ENCODE results near the gene JCHAIN.

The JCHAIN gene

DNA sequence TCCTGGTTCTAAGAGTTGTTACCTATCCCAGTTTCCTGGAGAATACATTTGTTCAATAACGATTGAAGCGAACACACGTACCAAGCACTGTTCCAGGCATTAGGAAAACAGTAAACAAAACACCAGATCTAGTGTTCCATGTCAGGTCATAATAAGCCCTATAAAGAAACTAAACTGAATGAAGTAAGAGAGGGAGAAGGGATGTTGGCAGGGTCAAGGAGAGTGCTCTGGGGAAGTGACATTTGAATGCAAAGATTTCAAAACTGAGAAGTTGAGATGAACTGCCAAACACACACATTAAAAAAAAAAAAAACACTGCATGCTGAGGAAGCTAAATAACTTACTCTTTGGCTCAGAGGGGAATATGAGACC, 52.1 kb downstream of the JCHAIN start:
- Histone ChIP-seq H2BK120ac (ENCODE audit: low read depth, low read length) (no peak overlapping the region), H3K23ac (ENCODE audit: low read depth, low read length, poor library complexity) (no peak overlapping the region), H2AK5ac (ENCODE audit: low read depth, low read length) (no peak overlapping the region), H3K4ac (ENCODE audit: low read length) (no peak overlapping the region), H3K9me3 (replicated peaks in 1 of 2; ENCODE audit: control insufficient read depth in 2 of 2, insufficient read depth in 1 of 2, low read depth in 1 of 2, low read length in 2 of 2) (no peaks in the 10 kb centered on the region), H4K91ac (ENCODE audit: low read depth, low read length, poor library complexity) (no peak overlapping the region), H3K27ac (replicated peaks; ENCODE audit: low read length) (no peak overlapping the region), H2AFZ (ENCODE audit: low read length) (no peak overlapping the region), H2BK15ac (ENCODE audit: low read length) (no peak overlapping the region), H3K79me1 (ENCODE audit: low read depth, low read length) (no peaks in the 10 kb centered on the region), H3K4me2 (ENCODE audit: insufficient read depth, low read length, poor library complexity, severe bottlenecking) (no peak overlapping the region), H3K36me3 (replicated peaks in 1 of 2; ENCODE audit: control insufficient read depth in 2 of 2, insufficient read depth in 2 of 2, low read length in 2 of 2) (no peaks in the 10 kb centered on the region), H3K14ac (ENCODE audit: low read length) (no peak overlapping the region), H2BK5ac (ENCODE audit: low read length) (no peak overlapping the region), H2BK12ac (ENCODE audit: low read length) (no peak overlapping the region), H3K4me3 (ENCODE audit: low read length in 2 of 2) (no peak overlapping the region), H3K9ac (ENCODE audit: low read depth, low read length, poor library complexity) (no peak overlapping the region), H3K18ac (ENCODE audit: low read length) (no peak overlapping the region), H3K27me3 (ENCODE audit: control insufficient read depth in 3 of 3, insufficient read depth in 3 of 3, low read depth in 1 of 3, low read length in 3 of 3) (no peaks in the 10 kb centered on the region), H3K4me1 (ENCODE audit: control insufficient read depth in 2 of 2, insufficient read depth in 1 of 2, low read depth in 1 of 2, low read length in 2 of 2) (no peaks in the 10 kb centered on the region), H4K8ac (ENCODE audit: low read depth, low read length) (no peak overlapping the region)
- no peak for DNase-seq (ENCODE audit: low spot score)
- no CpG with 5 or more reads among the region's 3 CpGs for WGBS, 2 donors (ENCODE audit: extremely low coverage in 2 of 2, insufficient read length in 2 of 2, insufficient replicate concordance in 1 of 2)

DNA sequence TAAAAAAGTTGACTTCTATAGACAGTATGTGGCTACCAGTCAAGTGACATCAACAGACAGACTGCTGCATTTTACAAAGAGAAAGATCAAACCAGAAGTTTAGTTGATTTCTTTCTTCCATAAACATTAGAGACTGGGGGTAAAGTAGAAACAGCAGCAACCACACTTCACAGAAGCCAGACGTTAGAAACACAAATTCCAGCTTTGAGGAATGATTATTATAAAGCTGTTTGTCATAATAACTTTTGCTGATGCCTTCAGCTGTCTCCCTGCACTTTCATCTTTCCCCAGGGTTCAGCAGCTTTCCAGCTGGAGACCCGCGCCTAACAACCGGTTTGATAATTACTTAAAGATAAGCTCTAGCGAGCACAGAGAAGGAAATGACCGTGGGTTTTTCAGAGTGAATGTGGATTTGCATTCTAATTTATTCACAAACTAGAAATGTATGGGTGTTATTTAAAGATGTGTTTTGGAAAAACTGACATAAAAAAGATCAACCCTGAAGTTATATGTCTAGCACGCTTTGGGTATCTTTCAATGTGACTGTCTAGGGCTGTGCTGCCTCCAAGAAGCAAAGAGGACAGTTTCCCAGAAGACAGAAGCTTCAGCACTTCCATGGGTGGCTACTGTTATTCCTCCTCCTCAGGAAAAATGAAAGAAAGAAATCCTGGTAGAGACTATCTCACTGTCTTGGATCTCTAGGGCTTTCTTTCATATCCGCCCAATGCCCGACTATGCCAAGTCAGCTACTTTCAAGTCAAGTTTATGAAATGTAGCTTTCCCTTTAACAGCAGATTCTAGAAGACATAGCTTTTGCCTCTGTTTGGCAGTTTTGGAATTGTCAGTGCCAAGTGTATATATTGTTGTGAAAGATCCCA, 52.8 kb downstream of the JCHAIN start:
- Histone ChIP-seq H3K36me3 (replicated peaks in 1 of 2; ENCODE audit: control insufficient read depth in 2 of 2, insufficient read depth in 2 of 2, low read length in 2 of 2) (no peaks in the 10 kb centered on the region), H3K18ac (ENCODE audit: low read length) (no peak overlapping the region), H3K27ac (replicated peaks; ENCODE audit: low read length) (no peak overlapping the region), H3K4me3 (ENCODE audit: low read length in 2 of 2) (no peak overlapping the region), H4K91ac (ENCODE audit: low read depth, low read length, poor library complexity) (no peak overlapping the region), H3K27me3 (ENCODE audit: control insufficient read depth in 3 of 3, insufficient read depth in 3 of 3, low read depth in 1 of 3, low read length in 3 of 3) (no peaks in the 10 kb centered on the region), H3K9me3 (replicated peaks in 1 of 2; ENCODE audit: control insufficient read depth in 2 of 2, insufficient read depth in 1 of 2, low read depth in 1 of 2, low read length in 2 of 2) (no peaks in the 10 kb centered on the region), H3K4me2 (ENCODE audit: insufficient read depth, low read length, poor library complexity, severe bottlenecking) (no peak overlapping the region), H2AK5ac (ENCODE audit: low read depth, low read length) (no peak overlapping the region), H4K8ac (ENCODE audit: low read depth, low read length) (no peak overlapping the region), H3K4ac (ENCODE audit: low read length) (no peak overlapping the region), H3K4me1 (ENCODE audit: control insufficient read depth in 2 of 2, insufficient read depth in 1 of 2, low read depth in 1 of 2, low read length in 2 of 2) (no peaks in the 10 kb centered on the region), H2BK12ac (ENCODE audit: low read length) (no peak overlapping the region), H2BK120ac (ENCODE audit: low read depth, low read length) (no peak overlapping the region), H3K23ac (ENCODE audit: low read depth, low read length, poor library complexity) (no peak overlapping the region), H3K14ac (ENCODE audit: low read length) (no peak overlapping the region), H2BK5ac (ENCODE audit: low read length) (no peak overlapping the region), H3K9ac (ENCODE audit: low read depth, low read length, poor library complexity) (no peak overlapping the region), H2AFZ (ENCODE audit: low read length) (peak overlapping the region; percentile 61), H2BK15ac (ENCODE audit: low read length) (no peak overlapping the region), H3K79me1 (ENCODE audit: low read depth, low read length) (no peaks in the 10 kb centered on the region)
- no CpG with 5 or more reads among the region's 9 CpGs for WGBS, 2 donors (ENCODE audit: extremely low coverage in 2 of 2, insufficient read length in 2 of 2, insufficient replicate concordance in 1 of 2)
- DNase-seq (ENCODE audit: low spot score), result no peak

DNA sequence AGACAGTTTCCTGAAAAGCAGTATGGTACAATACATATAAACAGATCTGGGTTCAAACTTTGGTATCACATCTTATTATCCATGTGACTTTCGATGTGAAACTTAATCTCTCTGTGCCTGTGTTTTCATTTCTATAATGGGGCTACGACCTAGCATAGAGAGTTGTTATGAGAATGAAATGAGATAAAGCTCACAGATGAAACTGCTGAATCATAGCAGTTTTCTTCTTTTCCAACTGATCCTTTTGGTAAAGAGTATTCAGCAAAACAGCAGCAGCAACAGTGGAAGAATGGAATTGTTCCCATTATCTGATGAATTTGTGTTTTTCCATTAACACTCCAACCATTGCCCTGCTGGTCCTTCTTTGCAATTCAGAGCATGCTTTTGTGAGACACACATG, 58.0 kb downstream of the JCHAIN start:
- no CpG with 5 or more reads among the region's 2 CpGs for WGBS, 2 donors (ENCODE audit: extremely low coverage in 2 of 2, insufficient read length in 2 of 2, insufficient replicate concordance in 1 of 2)

DNA sequence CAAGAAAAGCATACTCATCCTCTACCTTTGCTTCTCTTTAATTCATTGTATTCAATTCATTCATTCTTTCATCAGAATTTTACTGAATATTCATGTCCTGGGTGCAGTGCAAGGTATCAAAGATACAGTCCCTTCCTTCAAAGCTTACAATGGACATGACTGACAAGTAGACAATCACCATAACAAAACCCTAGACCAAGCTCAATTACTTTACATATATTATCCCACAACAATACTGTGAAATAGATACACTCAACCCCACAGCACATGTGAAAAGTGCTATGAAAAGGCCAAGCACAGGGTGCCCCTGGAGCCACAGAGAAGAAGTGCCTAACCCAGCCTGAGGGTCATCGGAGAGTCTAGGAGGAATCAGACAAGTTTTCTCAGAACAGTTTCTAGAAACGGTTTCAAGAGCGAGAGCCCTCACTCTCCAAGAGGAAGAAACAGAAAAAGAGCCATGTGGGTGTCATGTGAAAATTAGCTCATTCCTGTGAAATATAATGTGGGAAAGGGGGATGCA, 58.9 kb downstream of the JCHAIN start:
- DNase-seq (ENCODE audit: low spot score), result no peak
- Histone ChIP-seq H3K27ac (replicated peaks; ENCODE audit: low read length) (no peak overlapping the region), H3K4me1 (ENCODE audit: control insufficient read depth in 2 of 2, insufficient read depth in 1 of 2, low read depth in 1 of 2, low read length in 2 of 2) (peaks cover 0 to 4% of the 10 kb centered on the region in 2 donors), H2AK5ac (ENCODE audit: low read depth, low read length) (no peak overlapping the region), H3K36me3 (replicated peaks in 1 of 2; ENCODE audit: control insufficient read depth in 2 of 2, insufficient read depth in 2 of 2, low read length in 2 of 2) (no peaks in the 10 kb centered on the region), H3K9me3 (replicated peaks in 1 of 2; ENCODE audit: control insufficient read depth in 2 of 2, insufficient read depth in 1 of 2, low read depth in 1 of 2, low read length in 2 of 2) (no peaks in the 10 kb centered on the region), H3K4me3 (ENCODE audit: low read length in 2 of 2) (no peak overlapping the region), H3K79me1 (ENCODE audit: low read depth, low read length) (no peaks in the 10 kb centered on the region), H3K23ac (ENCODE audit: low read depth, low read length, poor library complexity) (no peak overlapping the region), H3K18ac (ENCODE audit: low read length) (no peak overlapping the region), H2BK15ac (ENCODE audit: low read length) (no peak overlapping the region), H2BK120ac (ENCODE audit: low read depth, low read length) (no peak overlapping the region), H4K8ac (ENCODE audit: low read depth, low read length) (no peak overlapping the region), H3K9ac (ENCODE audit: low read depth, low read length, poor library complexity) (no peak overlapping the region), H3K4ac (ENCODE audit: low read length) (no peak overlapping the region), H2BK12ac (ENCODE audit: low read length) (no peak overlapping the region), H2AFZ (ENCODE audit: low read length) (no peak overlapping the region), H3K14ac (ENCODE audit: low read length) (no peak overlapping the region), H3K4me2 (ENCODE audit: insufficient read depth, low read length, poor library complexity, severe bottlenecking) (no peak overlapping the region), H3K27me3 (ENCODE audit: control insufficient read depth in 3 of 3, insufficient read depth in 3 of 3, low read depth in 1 of 3, low read length in 3 of 3) (no peaks in the 10 kb centered on the region), H2BK5ac (ENCODE audit: low read length) (no peak overlapping the region), H4K91ac (ENCODE audit: low read depth, low read length, poor library complexity) (no peak overlapping the region)
- WGBS, 2 donors (ENCODE audit: extremely low coverage in 2 of 2, insufficient read length in 2 of 2, insufficient replicate concordance in 1 of 2), result no CpG with 5 or more reads among the region's 3 CpGs

More for the DNA sequence above, 58.0 kb downstream of the JCHAIN start:
- H3K36me3 ChIP-seq (replicated peaks in 1 of 2; ENCODE audit: control insufficient read depth in 2 of 2, insufficient read depth in 2 of 2, low read length in 2 of 2), result no peaks in the 10 kb centered on the region
- no peaks in the 10 kb centered on the region for H3K9me3 ChIP-seq (replicated peaks in 1 of 2; ENCODE audit: control insufficient read depth in 2 of 2, insufficient read depth in 1 of 2, low read depth in 1 of 2, low read length in 2 of 2)
- H3K14ac ChIP-seq (ENCODE audit: low read length), result no peak overlapping the region
- no peak overlapping the region for H3K4me3 ChIP-seq (ENCODE audit: low read length in 2 of 2)
- no peak overlapping the region for H4K8ac ChIP-seq (ENCODE audit: low read depth, low read length)
- H3K9ac ChIP-seq (ENCODE audit: low read depth, low read length, poor library complexity), result no peak overlapping the region
- peaks cover 0 to 4% of the 10 kb centered on the region in 2 donors for H3K4me1 ChIP-seq (ENCODE audit: control insufficient read depth in 2 of 2, insufficient read depth in 1 of 2, low read depth in 1 of 2, low read length in 2 of 2)
- no peak overlapping the region for H2BK120ac ChIP-seq (ENCODE audit: low read depth, low read length)
- H2BK5ac ChIP-seq (ENCODE audit: low read length), result no peak overlapping the region
- no peak overlapping the region for H2BK15ac ChIP-seq (ENCODE audit: low read length)
- H2AFZ ChIP-seq (ENCODE audit: low read length), result no peak overlapping the region
- H3K4ac ChIP-seq (ENCODE audit: low read length), result no peak overlapping the region
- no peaks in the 10 kb centered on the region for H3K79me1 ChIP-seq (ENCODE audit: low read depth, low read length)
- no peak for DNase-seq (ENCODE audit: low spot score)
- no peak overlapping the region for H2BK12ac ChIP-seq (ENCODE audit: low read length)
- no peak overlapping the region for H3K4me2 ChIP-seq (ENCODE audit: insufficient read depth, low read length, poor library complexity, severe bottlenecking)
- H3K27ac ChIP-seq (replicated peaks; ENCODE audit: low read length), result no peak overlapping the region
- no peak overlapping the region for H4K91ac ChIP-seq (ENCODE audit: low read depth, low read length, poor library complexity)
- H2AK5ac ChIP-seq (ENCODE audit: low read depth, low read length), result no peak overlapping the region
- H3K27me3 ChIP-seq (ENCODE audit: control insufficient read depth in 3 of 3, insufficient read depth in 3 of 3, low read depth in 1 of 3, low read length in 3 of 3), result no peaks in the 10 kb centered on the region
- no peak overlapping the region for H3K23ac ChIP-seq (ENCODE audit: low read depth, low read length, poor library complexity)
- no peak overlapping the region for H3K18ac ChIP-seq (ENCODE audit: low read length)

Measured in neuronal stem cell (in vitro differentiated cells).